ENCODE data around the gene CCDC93.

GRCh38 chr2:118051826-118052358, 38.0 kb upstream of the CCDC93 start:
- TF ChIP-seq CTCF (IDR thresholded peaks at IDR 0.05): no peak
- TF ChIP-seq EP300 (IDR thresholded peaks at IDR 0.05; ENCODE audit: low read depth): no peak
- TF ChIP-seq POLR2A (IDR thresholded peaks at IDR 0.05): no peak
- no peak for TF ChIP-seq POLR2AphosphoS5 (IDR thresholded peaks at IDR 0.05)
